ENCODE results near the gene CELSR2. TPM values are rescaled to one million over a fixed set of nuclear protein-coding genes. Genes with fewer than 3 reads are reported as not detected.

The CELSR2 gene
- total and polyA plus RNA-seq, 2 of the 8 experiments (the other 6 are each of a cell fraction or from before 2014, with no cell fraction given): 12.0 to 27.7 TPM

GRCh38 chr1:109216662-109217061 lies 32.7 kb upstream of the CELSR2 start:
- 96% methylated on average over 4 of the region's 4 CpGs; no CpG with 5 or more reads in 1 of the 2 experiments for WGBS, 2 experiments (ENCODE audit: extremely low coverage in 1 of 2, insufficient coverage in 1 of 2, insufficient read length in 1 of 2, insufficient replicate concordance in 2 of 2, low coverage in 1 of 2, low lambda C conversion rate in 2 of 2, missing lambda C conversion rate in 1 of 2)
- peaks cover 17 to 70% of the 10 kb centered on the region in 2 experiments for H3K79me2 ChIP-seq (ENCODE audit: control insufficient read depth in 1 of 2, insufficient read depth in 2 of 2, low read length in 2 of 2)
- ChIA-PET CTCF (ENCODE audit: partially characterized antibody) (interaction anchor here (0.9 to 32.0 kb wide), 3 partner anchors 9 to 27 kb away, joined by 5 to 651 read pairs (median 7); partner anchors contain the start of gene CELSR2), POLR2A (ENCODE audit: partially characterized antibody) (interaction anchor here (0.7 to 4.6 kb wide), 10 partner anchors 7 to 35 kb away, joined by 3 to 45 read pairs (median 4); no protein-coding TSS in a partner anchor)
- no peak overlapping the region for H3K27ac ChIP-seq (ENCODE audit: low read depth, low read length)
- H2BK20ac ChIP-seq (ENCODE audit: low read length): no peak overlapping the region
- no peak overlapping the region for H4K8ac ChIP-seq (ENCODE audit: extremely low read depth, insufficient read depth, low read length)
- no peak overlapping the region; a peak in 1 of 4 replicates for H3K4me2 ChIP-seq (ENCODE audit: insufficient read depth in 1 of 2, low read depth in 2 of 2, low read length in 2 of 2)
- peaks cover 0 to 5% (median 2%) of the 10 kb centered on the region in 4 experiments; a peak in 2 of 7 replicates for H3K4me1 ChIP-seq (replicated peaks in 1 of 4; ENCODE audit: control insufficient read depth in 3 of 4, insufficient read depth in 4 of 4, low read length in 3 of 4)
- no peak overlapping the region for H3K4ac ChIP-seq (replicated peaks; ENCODE audit: insufficient read length, low read depth, low read length)
- H3K27me3 ChIP-seq (replicated peaks in 1 of 4; ENCODE audit: control insufficient read depth in 3 of 4, extremely low read depth in 1 of 4, insufficient read depth in 3 of 4, low read length in 3 of 4): no peaks in the 10 kb centered on the region
- no peak overlapping the region for H3K14ac ChIP-seq (ENCODE audit: insufficient read length)
- H4K5ac ChIP-seq (ENCODE audit: insufficient read length, low read depth, low read length): no peak overlapping the region
- no peak overlapping the region for H2AK5ac ChIP-seq (ENCODE audit: low read depth, low read length)
- no peak overlapping the region for H3K56ac ChIP-seq (replicated peaks; ENCODE audit: insufficient read length, low read depth, low read length)
- DNase-seq (ENCODE audit: low read depth in 1 of 2, low spot score in 2 of 2): no peak
- no peak overlapping the region for H2BK120ac ChIP-seq (replicated peaks; ENCODE audit: low read depth, low read length)
- H2BK12ac ChIP-seq (ENCODE audit: low read depth, low read length): no peak overlapping the region
- no peak overlapping the region for H2BK15ac ChIP-seq (ENCODE audit: low read length)
- H3K18ac ChIP-seq (ENCODE audit: extremely low read depth, low read length): no peak overlapping the region
- H2AFZ ChIP-seq (ENCODE audit: low read length): no peak overlapping the region
- peaks cover 11% of the 10 kb centered on the region for H3K23me2 ChIP-seq (ENCODE audit: low read depth, low read length)
- H4K91ac ChIP-seq (replicated peaks; ENCODE audit: insufficient read length, low read length): no peak overlapping the region
- no peak overlapping the region for H3K23ac ChIP-seq (ENCODE audit: insufficient read length)
- no peak overlapping the region for H2BK5ac ChIP-seq (ENCODE audit: low read depth, low read length)
- no peak overlapping the region for H3K4me3 ChIP-seq (ENCODE audit: extremely low read depth in 1 of 4, insufficient read depth in 2 of 4, low read depth in 3 of 4, low read length in 4 of 4)
- peaks cover 0 to 12% (median 0%) of the 10 kb centered on the region in 4 experiments; a peak in 1 of 8 replicates for H3K36me3 ChIP-seq (ENCODE audit: control insufficient read depth in 2 of 4, insufficient read depth in 4 of 4, low read length in 3 of 4)
- FAIRE-seq: no peak
- no peaks in the 10 kb centered on the region for H3K9me3 ChIP-seq (ENCODE audit: insufficient read depth in 2 of 2, low read depth in 1 of 2, low read length in 1 of 2)
- H4K20me1 ChIP-seq (replicated peaks in 1 of 2; ENCODE audit: control insufficient read depth in 1 of 2, insufficient read depth in 2 of 2, low read length in 2 of 2): peaks cover 0 to 4% of the 10 kb centered on the region in 2 experiments
- H3K79me1 ChIP-seq (ENCODE audit: low read depth, low read length): peaks cover 7% of the 10 kb centered on the region
- H3K9ac ChIP-seq (replicated peaks in 1 of 4; ENCODE audit: extremely low read depth in 1 of 4, low read depth in 3 of 4, low read length in 3 of 4): no peak overlapping the region
- TF ChIP-seq RXRA (IDR thresholded peaks at IDR 0.05; ENCODE audit: insufficient read depth, low read depth, low read length): no peak
- no peak for TF ChIP-seq NANOG (IDR thresholded peaks at IDR 0.05; ENCODE audit: insufficient read depth, low read depth, low read length, poor library complexity, severe bottlenecking)

All from H1 (cell line).